Measurements from ENCODE around the gene EPHA2.

Gene EPHA2

GRCh38 chr1:16125088-16125470 lies 30.8 kb downstream of the EPHA2 start:
- H3K4me3 ChIP-seq (ENCODE audit: control insufficient read depth, low read depth, low read length) = no peak overlapping the region
- no peak for DNase-seq (ENCODE audit: low read depth)
- no peak for TF ChIP-seq CTCF (conservative IDR thresholded peaks at IDR 0.05; ENCODE audit: control insufficient read depth, insufficient read depth, low read depth, low read length)

- DNase-seq (ENCODE audit: low read depth) = no peak
- no peak for TF ChIP-seq CTCF (conservative IDR thresholded peaks at IDR 0.05; ENCODE audit: control insufficient read depth, insufficient read depth, low read depth, low read length)
These were observed 31.3 kb downstream of the EPHA2 start for GRCh38 chr1:16124377-16125087.

GRCh38 chr1:16122916-16123315 lies 33.0 kb downstream of the EPHA2 start:
- no peak for TF ChIP-seq CTCF (conservative IDR thresholded peaks at IDR 0.05; ENCODE audit: control insufficient read depth, insufficient read depth, low read depth, low read length)
- DNase-seq (ENCODE audit: low read depth) = peak; percentile 98
- no peak overlapping the region for H3K4me3 ChIP-seq (ENCODE audit: control insufficient read depth, low read depth, low read length)

More at GRCh38 chr1:16124377-16125087, 31.3 kb downstream of the EPHA2 start:
- H3K4me3 ChIP-seq (ENCODE audit: control insufficient read depth, low read depth, low read length) = no peak overlapping the region

- no peak for TF ChIP-seq CTCF (conservative IDR thresholded peaks at IDR 0.05; ENCODE audit: control insufficient read depth, insufficient read depth, low read depth, low read length)
- no peak overlapping the region for H3K4me3 ChIP-seq (ENCODE audit: control insufficient read depth, low read depth, low read length)
- DNase-seq (ENCODE audit: low read depth) = peak; percentile 58
These were observed 33.5 kb downstream of the EPHA2 start for GRCh38 chr1:16122350-16122881.

GRCh38 chr1:16120940-16121410 lies 34.9 kb downstream of the EPHA2 start:
- H3K4me3 ChIP-seq (ENCODE audit: control insufficient read depth, low read depth, low read length) = no peak overlapping the region
- DNase-seq (ENCODE audit: low read depth) = no peak
- no peak for TF ChIP-seq CTCF (conservative IDR thresholded peaks at IDR 0.05; ENCODE audit: control insufficient read depth, insufficient read depth, low read depth, low read length)

- no peak for TF ChIP-seq CTCF (conservative IDR thresholded peaks at IDR 0.05; ENCODE audit: control insufficient read depth, insufficient read depth, low read depth, low read length)
- no peak for DNase-seq (ENCODE audit: low read depth)
- H3K4me3 ChIP-seq (ENCODE audit: control insufficient read depth, low read depth, low read length) = no peak overlapping the region
These were observed 35.5 kb downstream of the EPHA2 start for GRCh38 chr1:16120407-16120806.

Data from fibroblast of mammary gland (primary cell).